B cell (primary cell): ENCODE results near the gene AP5M1.

ENCODE experiments used
- EZH2 ChIP-seq: IDR thresholded peaks from 2 replicates; pipeline ENCODE4 v1.6.1; 2012; ENCODE audit warnings: borderline replicate concordance, low read depth, mild to moderate bottlenecking, moderate library complexity, low read length; ENCODE audit not compliant: insufficient read depth, poor library complexity, severe bottlenecking
- TF ChIP-seq, protein P1 (sequence below): fragments of 200-600 bp; IDR thresholded peaks from one replicate; pipeline ENCODE4 v1.8.0; 2022; ENCODE audit warnings: antibody characterized with exemption, mild to moderate bottlenecking

DNA sequence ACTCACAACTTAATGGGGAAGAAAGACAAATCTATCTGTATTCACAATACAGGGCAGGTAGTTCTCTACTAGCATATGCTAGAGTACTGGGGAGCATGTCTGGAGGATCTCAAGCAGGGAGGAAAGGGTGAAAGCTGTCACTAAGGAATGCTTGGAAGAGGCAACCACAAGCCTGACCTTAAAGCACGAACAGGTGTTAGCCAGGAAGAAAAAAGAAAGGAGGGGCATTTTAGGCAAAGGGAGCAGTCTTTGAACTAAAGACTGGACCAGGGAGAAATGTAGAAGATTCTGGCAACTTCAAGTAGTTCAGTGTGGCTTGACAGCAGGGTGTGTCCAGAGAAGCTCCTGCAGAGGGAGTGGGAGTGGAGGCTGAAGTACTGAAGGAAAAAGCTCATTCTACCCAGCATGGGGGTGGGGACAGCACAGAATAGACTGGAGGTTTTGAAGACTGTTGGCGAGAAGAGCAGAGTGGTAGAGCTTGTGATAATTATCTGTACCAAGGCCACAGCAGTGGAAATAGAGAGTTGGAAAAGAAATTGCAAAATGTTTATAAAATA lies 50.9 kb downstream of the AP5M1 start:
- TF ChIP-seq, protein P1, sequence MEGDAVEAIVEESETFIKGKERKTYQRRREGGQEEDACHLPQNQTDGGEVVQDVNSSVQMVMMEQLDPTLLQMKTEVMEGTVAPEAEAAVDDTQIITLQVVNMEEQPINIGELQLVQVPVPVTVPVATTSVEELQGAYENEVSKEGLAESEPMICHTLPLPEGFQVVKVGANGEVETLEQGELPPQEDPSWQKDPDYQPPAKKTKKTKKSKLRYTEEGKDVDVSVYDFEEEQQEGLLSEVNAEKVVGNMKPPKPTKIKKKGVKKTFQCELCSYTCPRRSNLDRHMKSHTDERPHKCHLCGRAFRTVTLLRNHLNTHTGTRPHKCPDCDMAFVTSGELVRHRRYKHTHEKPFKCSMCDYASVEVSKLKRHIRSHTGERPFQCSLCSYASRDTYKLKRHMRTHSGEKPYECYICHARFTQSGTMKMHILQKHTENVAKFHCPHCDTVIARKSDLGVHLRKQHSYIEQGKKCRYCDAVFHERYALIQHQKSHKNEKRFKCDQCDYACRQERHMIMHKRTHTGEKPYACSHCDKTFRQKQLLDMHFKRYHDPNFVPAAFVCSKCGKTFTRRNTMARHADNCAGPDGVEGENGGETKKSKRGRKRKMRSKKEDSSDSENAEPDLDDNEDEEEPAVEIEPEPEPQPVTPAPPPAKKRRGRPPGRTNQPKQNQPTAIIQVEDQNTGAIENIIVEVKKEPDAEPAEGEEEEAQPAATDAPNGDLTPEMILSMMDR = no peak
- no peak for TF ChIP-seq EZH2
